NCI-H1694 (cell line): ENCODE measurements around the gene ASPG.

Experiments
- DNase-seq: peaks from one replicate; lab custom pipeline; 2025; lab: John Stamatoyannopoulos, UW

ASPG gene

DNA sequence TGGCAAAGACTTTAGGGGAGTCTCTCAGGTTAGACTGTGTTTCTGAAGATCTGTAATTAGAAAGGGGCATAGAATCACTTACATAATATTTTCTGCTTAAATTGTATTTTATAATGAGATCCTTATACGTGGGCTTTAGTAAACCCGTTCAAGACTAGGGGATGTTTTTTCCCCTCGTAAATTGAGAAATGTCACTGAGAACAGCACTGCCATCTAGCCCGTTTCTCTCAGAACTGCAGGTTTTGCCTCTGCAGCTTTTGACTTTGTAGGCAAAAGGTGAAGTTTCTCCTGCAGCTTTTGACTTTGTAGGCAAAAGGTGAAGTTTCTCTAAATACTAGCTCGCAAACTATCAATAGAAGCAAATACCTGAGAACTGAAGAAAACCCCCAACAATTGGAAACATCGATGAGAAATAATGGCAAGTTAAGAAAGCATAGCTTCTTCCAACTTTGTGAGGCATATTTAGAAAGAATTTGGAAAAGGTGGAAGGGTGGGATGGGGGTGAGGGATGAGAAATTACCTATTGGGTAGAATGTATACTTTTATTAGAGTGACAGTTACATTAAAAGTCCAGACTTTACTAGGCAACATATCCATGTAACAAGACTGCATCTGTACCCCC is 9.9 kb upstream of the ASPG start:
- peak; percentile 81 for DNase-seq

DNA sequence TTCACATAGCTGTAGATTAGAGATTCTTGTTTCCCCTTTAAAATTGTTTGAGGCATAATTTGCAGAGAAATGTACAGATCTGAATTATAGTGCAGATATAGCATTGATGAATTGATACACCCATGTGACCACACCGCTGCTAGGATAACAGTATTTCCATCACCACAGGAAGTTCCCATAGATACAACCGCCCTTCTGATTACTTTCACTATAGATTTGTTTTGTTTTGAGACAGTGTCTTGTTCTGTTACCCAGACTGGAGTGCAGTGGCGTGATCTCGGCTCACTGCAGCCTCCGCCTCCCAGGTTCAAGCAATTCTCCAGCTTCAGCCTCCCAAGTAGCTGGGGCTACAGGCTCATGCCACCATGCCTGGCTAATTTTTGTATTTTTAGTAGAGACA is 8.8 kb upstream of the ASPG start:
- no peak for DNase-seq

DNA sequence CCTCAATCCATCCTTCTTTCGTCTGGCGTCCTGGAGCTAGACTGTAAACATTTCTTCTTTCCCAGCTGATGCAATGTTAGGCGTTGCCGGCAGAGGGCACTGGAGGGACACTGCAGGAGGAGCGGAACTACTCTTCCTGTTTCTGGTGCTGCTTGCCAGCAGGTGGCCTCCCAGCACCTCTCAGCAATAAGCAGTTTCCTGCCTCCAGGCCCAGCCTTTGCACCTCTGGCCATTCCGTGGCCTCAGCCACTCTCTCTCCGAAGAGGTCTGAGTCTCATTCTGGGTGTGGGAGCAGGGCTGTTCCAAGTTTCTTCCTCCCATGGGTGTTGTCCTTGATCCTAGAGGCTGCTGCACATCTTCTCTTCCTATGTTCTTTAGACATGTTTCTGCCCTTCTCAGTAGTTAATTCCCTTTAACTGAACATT is 7.5 kb upstream of the ASPG start:
- peak; percentile 99 for DNase-seq

GRCh38 chr14:104080376-104081260 is 4.9 kb upstream of the ASPG start:
- DNase-seq = no peak

GRCh38 chr14:104081261-104081835 is 4.2 kb upstream of the ASPG start:
- no peak for DNase-seq

DNA sequence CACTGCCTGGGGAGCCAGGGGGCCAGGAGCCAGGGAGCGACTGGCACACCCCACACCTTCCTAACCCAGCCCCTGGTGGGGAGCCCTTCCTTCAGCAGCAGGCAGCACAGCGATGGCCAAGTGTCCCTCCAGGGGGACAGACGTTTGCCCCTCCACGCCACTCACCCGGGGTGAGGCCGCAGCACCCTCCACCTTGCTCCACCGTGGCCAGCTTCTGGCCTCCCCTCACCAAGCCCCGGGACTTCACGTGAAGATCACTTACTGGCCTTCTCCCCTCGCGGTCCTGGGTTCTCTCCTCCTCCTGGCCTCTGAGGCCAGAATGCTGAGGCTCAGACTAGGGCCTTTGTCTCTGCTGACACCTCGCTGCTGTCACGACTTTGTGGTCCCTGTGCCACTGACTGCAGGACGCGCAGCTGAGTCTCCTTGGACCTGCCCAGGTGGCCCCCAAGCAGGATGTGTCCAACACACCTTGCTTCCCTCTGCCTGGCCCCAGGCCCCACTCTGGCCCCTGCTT is 3.5 kb upstream of the ASPG start:
- DNase-seq = no peak

GRCh38 chr14:104082807-104083206 is 2.7 kb upstream of the ASPG start:
- peak; percentile 34 for DNase-seq

DNA sequence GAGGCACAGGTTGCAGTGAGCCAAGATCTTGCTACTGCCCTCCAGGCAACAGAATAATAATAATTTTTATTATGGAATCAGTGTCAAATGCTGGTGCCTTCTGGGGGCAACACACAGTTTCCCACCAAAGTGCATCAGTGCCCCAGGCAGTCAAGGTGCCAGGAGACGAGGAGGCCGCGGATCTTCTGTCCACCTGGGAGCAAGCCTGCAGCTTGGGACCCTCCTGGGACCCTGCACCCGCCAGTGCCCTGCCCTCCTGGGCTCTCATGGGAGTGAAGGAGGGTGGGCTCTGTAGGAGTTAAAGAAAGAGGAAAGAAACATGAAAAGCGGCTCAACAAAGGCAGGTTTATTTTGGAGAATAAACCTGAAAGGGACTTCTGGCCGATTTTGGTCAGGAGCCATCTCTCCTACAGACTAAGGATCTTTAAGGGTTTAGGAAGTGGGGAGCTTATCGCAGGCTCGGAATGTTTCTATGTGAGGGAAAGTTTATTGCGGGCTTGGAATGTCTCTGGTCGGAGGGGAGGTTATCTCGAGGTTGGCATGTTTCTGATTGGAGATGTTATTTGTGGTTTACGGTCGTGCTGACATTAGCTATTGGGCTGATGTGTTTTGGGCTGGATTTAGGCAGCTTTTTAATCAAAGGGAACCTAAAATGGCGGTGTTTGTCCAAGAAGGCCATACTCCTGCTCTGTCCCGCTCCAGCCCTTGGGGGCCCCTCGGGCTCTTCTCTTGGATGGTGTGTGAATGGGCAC is 1.1 kb upstream of the ASPG start:
- no peak for DNase-seq

GRCh38 chr14:104085889-104086201 is 345 bp downstream of the ASPG start:
- no peak for DNase-seq

- no peak for DNase-seq
Observed at GRCh38 chr14:104086210-104086660, 735 bp downstream of the ASPG start.

DNA sequence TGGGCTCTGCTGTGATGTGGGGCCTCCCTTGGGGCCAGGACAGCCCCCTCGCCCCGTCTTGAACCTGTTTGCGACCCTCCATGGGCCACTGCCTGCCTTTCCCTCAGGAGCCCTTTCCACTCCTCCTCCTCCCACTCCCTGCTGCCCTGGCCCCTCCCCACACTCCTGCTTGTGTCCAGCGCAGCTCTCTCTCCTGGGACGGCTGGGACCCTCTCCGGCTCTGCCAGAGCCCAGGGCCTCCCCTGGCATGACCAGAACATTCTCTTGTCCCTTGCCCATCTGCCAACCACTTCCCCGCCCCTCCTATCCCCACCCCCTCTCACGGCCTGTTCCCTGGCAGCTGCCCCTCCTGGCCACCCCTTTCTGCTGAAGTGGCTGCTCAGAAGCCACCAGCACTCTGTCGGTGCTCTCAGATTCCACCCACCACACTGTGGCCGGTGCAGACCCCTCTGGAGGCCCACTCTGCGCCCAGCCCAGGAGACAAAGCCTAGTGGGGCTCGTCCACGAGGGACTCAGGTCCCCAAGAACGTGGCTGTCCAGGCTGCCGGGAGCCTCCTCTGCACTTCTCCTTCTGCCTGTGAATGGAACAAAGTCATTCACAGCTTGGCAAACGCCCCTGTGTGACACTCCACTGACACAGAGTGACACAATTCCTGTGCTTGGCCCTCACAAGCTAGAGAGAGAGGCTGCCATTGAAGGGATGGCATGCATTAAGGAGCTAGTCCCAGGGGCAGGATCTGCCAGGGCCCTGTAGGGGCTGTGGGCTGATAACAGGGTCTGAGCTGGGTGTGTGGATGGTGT is 1.4 kb downstream of the ASPG start:
- DNase-seq = no peak

DNA sequence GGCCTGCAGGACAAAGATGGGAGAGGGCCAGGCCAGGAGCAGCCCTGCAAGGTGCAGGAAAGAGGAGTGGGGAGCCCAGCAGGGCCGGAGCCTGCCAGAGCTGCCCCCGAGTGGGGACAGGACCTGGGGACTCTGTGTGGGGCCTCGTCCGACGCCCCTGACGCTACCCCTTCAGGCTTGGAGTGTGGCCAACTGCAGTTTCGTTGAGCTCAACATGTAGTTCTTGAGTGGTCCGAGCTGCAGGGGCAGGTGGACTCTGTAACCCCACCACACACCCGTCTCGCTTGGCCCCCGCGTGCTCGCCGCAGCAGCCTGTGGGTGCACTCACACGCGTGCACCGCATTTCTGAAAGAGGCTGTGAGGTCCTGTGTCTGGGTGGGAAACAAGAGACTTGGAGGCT is 2.0 kb downstream of the ASPG start:
- no peak for DNase-seq

DNA sequence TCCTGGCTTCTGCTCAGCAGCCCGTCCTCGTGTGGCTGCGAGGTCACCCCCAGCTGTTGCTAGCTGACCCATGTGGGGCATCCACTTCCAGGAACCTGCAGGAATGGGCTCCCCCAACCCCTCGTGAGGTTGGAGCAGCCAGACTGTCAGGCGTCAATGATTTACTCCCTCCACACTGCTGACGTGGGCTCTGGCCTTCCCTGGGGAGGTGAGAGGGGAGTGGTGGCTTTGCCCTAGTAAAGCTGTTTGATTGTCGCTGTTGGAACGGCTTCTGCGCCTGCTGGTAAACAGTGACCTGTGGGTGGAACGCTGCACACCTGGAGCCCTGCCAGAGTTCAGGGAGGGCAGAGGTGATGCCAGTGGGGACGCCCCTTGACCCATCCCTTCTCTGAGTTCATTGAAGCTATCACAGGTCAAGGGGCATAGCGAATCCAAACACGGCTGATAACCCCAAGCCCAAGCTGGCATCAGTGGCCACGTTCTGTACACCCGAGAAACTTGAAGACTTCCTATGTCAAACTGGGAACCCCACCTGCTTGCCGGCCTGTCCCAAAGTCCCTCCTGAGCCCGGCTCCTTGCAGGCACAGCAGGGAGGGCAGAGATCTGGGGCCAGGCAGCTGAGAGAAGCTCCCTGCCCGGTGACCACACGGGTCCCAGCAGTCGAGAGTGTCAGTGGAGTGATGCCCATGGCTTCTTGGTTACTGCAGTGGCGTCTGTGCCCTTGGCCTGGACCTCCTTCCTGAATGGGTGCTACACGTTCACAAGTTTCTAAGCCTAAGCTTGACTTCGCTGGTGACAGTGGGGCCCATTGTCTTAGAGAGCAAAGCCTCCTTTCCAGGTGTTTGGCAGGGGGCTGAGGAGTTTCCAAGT is 2.7 kb downstream of the ASPG start:
- no peak for DNase-seq

GRCh38 chr14:104090071-104090748 is 4.7 kb downstream of the ASPG start:
- no peak for DNase-seq

- peak; percentile 30 for DNase-seq
Observed at GRCh38 chr14:104091061-104091926, 5.8 kb downstream of the ASPG start.

DNA sequence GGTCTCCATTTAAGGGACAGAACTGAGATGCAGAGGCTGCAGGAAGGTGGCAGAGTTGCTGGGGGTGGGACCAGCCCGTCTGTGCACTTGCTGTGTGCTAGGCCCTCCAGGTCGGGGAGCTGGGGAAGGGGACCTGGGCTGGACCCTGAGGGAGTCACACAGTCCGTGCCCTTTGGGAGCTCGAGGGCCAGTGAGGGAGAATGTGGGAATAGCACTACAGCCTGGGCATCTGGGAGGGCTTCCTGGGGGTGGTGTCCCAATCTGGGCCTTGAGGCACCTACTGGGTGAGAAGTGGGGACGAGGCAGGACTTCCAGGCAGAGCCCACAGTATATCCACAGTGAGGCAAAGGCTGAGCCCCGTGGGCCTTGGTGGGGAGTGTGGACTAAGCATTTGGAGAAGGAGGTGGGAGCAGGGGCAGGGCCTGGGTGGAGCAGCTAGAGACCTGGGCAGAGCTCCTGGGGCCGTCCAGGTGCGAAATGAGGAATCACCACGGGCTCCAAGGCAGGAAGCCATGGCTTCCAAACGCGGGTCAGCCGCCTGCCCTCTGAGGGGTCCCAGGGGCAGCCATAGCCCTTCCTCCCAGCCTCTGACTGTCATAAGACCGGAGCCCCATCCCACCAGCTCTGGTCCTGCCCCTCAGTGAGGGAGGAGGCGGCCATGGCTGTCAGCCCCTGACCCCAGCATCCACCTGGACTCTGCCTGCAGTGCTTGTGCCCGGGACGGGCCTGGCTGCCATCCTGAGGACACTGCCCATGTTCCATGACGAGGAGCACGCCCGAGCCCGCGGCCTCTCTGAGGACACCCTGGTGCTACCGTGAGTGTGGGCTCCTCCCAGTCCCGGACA is 6.6 kb downstream of the ASPG start:
- no peak for DNase-seq

DNA sequence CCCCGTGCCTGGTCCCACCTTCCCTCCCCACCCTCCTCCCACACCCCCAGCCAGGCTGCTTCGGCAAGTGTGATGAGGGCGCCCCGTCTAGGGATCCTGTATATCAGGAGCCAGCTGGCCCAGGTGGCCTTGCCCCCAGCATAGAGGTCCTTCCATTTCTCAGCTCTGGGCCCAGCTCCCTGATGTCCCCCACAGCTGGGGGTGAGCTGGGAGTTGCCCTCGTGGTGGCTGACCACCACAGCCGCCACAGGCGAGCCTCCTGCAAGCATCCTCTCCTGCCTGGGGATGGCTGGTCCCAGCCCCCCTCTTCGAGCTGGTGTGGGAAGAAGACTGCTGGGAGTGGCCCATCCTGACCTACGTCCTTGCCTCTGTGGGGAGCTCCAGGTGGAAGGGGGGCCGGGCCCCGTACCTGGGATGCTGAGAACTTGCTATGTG is 7.4 kb downstream of the ASPG start:
- DNase-seq = no peak
